GM21367 (cell line): ENCODE measurements around the gene UQCRHL.
"Not testable (repeated sequence)": the region's sequence is repeated elsewhere in the genome, so short reads cannot be mapped to it uniquely, and the experiment has no call there.

Experiments
- ATAC-seq: cut with Tn5 transposase; IDR thresholded peaks from one replicate; pipeline ENCODE4 v1.9.1; 2021; ENCODE audit not compliant: unreplicated experiment

UQCRHL gene

GRCh38 chr1:15807549-15807948 lies at the start of gene UQCRHL:
Gene UQCRHL, minus strand, starts transcription at chr1:15807649. Its CDS starts 0 bp downstream, at chr1:15807649.
- not testable (repeated sequence) for ATAC-seq

- no peak for ATAC-seq
These were observed 49.4 kb upstream of the UQCRHL start for GRCh38 chr1:15856888-15857287.

GRCh38 chr1:15852828-15853302 lies 45.4 kb upstream of the UQCRHL start:
- ATAC-seq = no peak

- ATAC-seq = no peak
These were observed 44.8 kb upstream of the UQCRHL start for GRCh38 chr1:15852036-15852827.

GRCh38 chr1:15851210-15852035 lies 44.0 kb upstream of the UQCRHL start:
- no peak for ATAC-seq

GRCh38 chr1:15850471-15851001 lies 43.1 kb upstream of the UQCRHL start:
- no peak for ATAC-seq

- ATAC-seq = no peak
These were observed 42.4 kb upstream of the UQCRHL start for GRCh38 chr1:15849775-15850324.

- no peak for ATAC-seq
These were observed 41.7 kb upstream of the UQCRHL start for GRCh38 chr1:15848929-15849774.

GRCh38 chr1:15848143-15848928 lies 40.9 kb upstream of the UQCRHL start:
- ATAC-seq = peak; percentile 5

- ATAC-seq = no peak
These were observed 40.4 kb upstream of the UQCRHL start for GRCh38 chr1:15847893-15848142.

GRCh38 chr1:15847100-15847892 lies 39.8 kb upstream of the UQCRHL start, which contains the start of gene SPEN:
Gene SPEN, plus strand, starts transcription at chr1:15847707. Its CDS starts 361 bp downstream, at chr1:15848068.
- peak; percentile 45 for ATAC-seq

- ATAC-seq = not testable (repeated sequence)
These were observed 38.6 kb upstream of the UQCRHL start for GRCh38 chr1:15846056-15846455.

- no peak for ATAC-seq
These were observed 36.5 kb upstream of the UQCRHL start for GRCh38 chr1:15843826-15844572.

GRCh38 chr1:15838721-15839120 lies 31.3 kb upstream of the UQCRHL start:
- no peak for ATAC-seq

GRCh38 chr1:15837931-15838330 lies 30.5 kb upstream of the UQCRHL start:
- no peak for ATAC-seq

- ATAC-seq = no peak
These were observed 29.6 kb upstream of the UQCRHL start for GRCh38 chr1:15836772-15837669.

- not testable (repeated sequence) for ATAC-seq
These were observed 29.0 kb upstream of the UQCRHL start for GRCh38 chr1:15836511-15836771.
